ENCODE measurements around the gene STRADB.
"Not testable (repeated sequence)": the region's sequence is repeated elsewhere in the genome, so short reads cannot be mapped to it uniquely, and the experiment has no call there.

STRADB gene

DNA sequence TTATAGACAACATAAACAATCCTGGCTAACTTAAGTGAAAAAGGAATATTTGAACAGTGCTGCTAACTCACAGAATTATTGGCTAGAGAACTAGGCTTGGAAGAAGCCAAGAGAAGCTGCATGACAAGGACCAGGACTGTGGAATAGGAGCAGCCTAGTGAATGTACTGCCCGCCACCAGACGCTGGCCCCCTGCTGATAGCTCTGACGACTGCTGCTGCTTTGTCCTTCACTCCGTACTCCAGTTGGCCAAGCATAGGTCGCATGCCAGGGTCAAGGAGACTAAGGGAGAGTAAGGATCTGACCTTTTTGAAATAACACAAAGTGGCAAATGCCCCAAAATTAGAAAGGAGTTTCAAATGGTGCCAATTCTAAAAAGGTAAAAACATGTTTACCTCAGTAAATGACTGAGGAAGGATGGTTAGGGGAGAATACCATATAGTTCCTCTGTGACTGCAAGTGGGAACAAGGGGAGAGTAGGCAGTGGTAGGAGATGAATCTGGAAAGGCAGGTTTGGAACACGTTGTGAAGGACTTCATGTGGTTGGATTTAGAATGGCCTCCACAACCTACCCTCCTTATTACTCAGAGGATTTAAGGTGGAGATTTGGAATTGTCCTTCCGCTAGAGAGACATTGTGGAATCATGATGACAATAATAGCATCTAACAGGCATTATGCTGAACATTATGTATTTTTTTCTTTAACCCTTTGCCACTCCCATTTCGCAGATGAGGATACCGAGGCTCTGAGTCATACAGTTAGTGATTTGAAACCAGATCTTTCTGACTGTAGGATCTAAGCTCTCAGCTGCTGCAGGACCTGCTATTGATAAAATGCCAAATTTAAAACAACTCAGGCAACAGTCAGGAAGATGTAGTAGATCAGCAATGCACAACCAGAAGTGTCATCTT, 19.5 kb downstream of the STRADB start:
- Mint-ChIP-seq H3K27ac (no peak overlapping the region), H3K4me1 (ENCODE audit: low read depth) (peaks cover 2% of the 10 kb centered on the region), H3K4me3 (no peak overlapping the region), H3K9me3 (ENCODE audit: low read depth) (no peaks in the 10 kb centered on the region), H3K36me3 (peaks cover 29% of the 10 kb centered on the region), H3K27me3 (no peaks in the 10 kb centered on the region)

- H3K36me3 Mint-ChIP-seq, result peaks cover 29% of the 10 kb centered on the region
Measured at GRCh38 chr2:201471732-201472393, 20.3 kb downstream of the STRADB start.

DNA sequence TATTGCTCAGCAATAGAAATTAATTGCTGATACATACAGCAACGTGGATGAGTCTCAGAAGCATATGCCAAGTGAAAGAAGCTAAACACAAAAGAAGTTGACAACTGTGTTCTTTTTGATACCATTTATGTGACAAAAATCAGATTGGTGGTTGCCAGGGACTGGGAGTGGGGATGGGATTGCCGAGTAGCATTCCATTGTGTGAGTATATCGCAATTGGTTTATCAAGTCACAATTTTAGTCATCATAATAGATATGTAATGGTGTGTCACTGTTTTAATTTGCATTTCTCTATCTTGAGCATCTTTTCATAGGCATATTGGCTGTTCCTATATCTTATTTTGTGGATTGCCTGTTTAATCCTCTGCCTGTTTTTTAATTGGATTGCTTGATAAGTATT, 20.9 kb downstream of the STRADB start:
- Mint-ChIP-seq H3K4me3 (no peak overlapping the region), H3K4me1 (ENCODE audit: low read depth) (peaks cover 2% of the 10 kb centered on the region), H3K9me3 (ENCODE audit: low read depth) (no peaks in the 10 kb centered on the region), H3K27me3 (no peaks in the 10 kb centered on the region), H3K36me3 (peaks cover 25% of the 10 kb centered on the region), H3K27ac (no peak overlapping the region)

More at GRCh38 chr2:201471732-201472393, 20.3 kb downstream of the STRADB start:
- Mint-ChIP-seq H3K9me3 (ENCODE audit: low read depth) (no peaks in the 10 kb centered on the region), H3K27ac (no peak overlapping the region), H3K4me3 (no peak overlapping the region), H3K27me3 (no peaks in the 10 kb centered on the region), H3K4me1 (ENCODE audit: low read depth) (peaks cover 2% of the 10 kb centered on the region)

GRCh38 chr2:201482543-201482942, 31.0 kb downstream of the STRADB start:
- no peaks in the 10 kb centered on the region for H3K27me3 Mint-ChIP-seq
- no peaks in the 10 kb centered on the region for H3K9me3 Mint-ChIP-seq (ENCODE audit: low read depth)
- peaks cover 14% of the 10 kb centered on the region for H3K36me3 Mint-ChIP-seq
- no peak overlapping the region for H3K4me3 Mint-ChIP-seq
- H3K27ac Mint-ChIP-seq, result no peak overlapping the region
- no peaks in the 10 kb centered on the region for H3K4me1 Mint-ChIP-seq (ENCODE audit: low read depth)

DNA sequence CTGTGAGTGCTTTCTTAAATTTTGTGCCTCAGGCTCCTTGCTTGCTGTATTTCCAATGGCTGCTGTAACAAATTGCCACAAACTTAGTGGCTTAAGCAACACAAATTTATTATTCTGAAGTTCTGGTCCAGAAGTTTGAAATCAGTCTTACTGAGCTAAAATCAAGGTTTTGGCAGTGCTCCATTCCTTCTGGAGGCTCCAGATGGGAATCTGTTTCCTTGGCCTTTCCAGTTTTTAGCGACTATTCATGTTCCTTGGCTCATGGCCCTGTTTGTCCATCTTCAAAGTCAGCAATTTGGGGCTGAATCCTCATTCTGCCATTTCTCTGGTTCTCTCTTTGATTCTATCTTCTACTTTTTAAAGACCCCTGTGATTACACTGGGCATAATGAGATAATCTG, 31.8 kb downstream of the STRADB start:
- H3K4me3 Mint-ChIP-seq, result no peak overlapping the region
- H3K27ac Mint-ChIP-seq, result no peak overlapping the region
- no peaks in the 10 kb centered on the region for H3K9me3 Mint-ChIP-seq (ENCODE audit: low read depth)
- H3K36me3 Mint-ChIP-seq, result peaks cover 14% of the 10 kb centered on the region
- no peaks in the 10 kb centered on the region for H3K27me3 Mint-ChIP-seq
- no peaks in the 10 kb centered on the region for H3K4me1 Mint-ChIP-seq (ENCODE audit: low read depth)

GRCh38 chr2:201483758-201484157, 32.2 kb downstream of the STRADB start:
- peaks cover 14% of the 10 kb centered on the region for H3K36me3 Mint-ChIP-seq
- H3K27ac Mint-ChIP-seq; H3K9me3 Mint-ChIP-seq (ENCODE audit: low read depth); H3K4me3 Mint-ChIP-seq; H3K4me1 Mint-ChIP-seq (ENCODE audit: low read depth); H3K27me3 Mint-ChIP-seq: not testable (repeated sequence)

- no peaks in the 10 kb centered on the region for H3K9me3 Mint-ChIP-seq (ENCODE audit: low read depth)
- no peaks in the 10 kb centered on the region for H3K4me1 Mint-ChIP-seq (ENCODE audit: low read depth)
- peaks cover 14% of the 10 kb centered on the region for H3K36me3 Mint-ChIP-seq
- no peak overlapping the region for H3K4me3 Mint-ChIP-seq
- H3K27me3 Mint-ChIP-seq, result no peaks in the 10 kb centered on the region
- no peak overlapping the region for H3K27ac Mint-ChIP-seq
Measured at GRCh38 chr2:201484805-201485204, 33.3 kb downstream of the STRADB start.

GRCh38 chr2:201490291-201490690, 38.8 kb downstream of the STRADB start:
- no peak overlapping the region for H3K27ac Mint-ChIP-seq
- H3K4me1 Mint-ChIP-seq (ENCODE audit: low read depth), result no peaks in the 10 kb centered on the region
- H3K4me3 Mint-ChIP-seq, result no peak overlapping the region
- no peaks in the 10 kb centered on the region for H3K27me3 Mint-ChIP-seq
- H3K36me3 Mint-ChIP-seq, result no peaks in the 10 kb centered on the region
- H3K9me3 Mint-ChIP-seq (ENCODE audit: low read depth), result no peaks in the 10 kb centered on the region

GRCh38 chr2:201496785-201497184, 45.2 kb downstream of the STRADB start:
- no peaks in the 10 kb centered on the region for H3K4me1 Mint-ChIP-seq (ENCODE audit: low read depth)
- no peaks in the 10 kb centered on the region for H3K27me3 Mint-ChIP-seq
- no peak overlapping the region for H3K27ac Mint-ChIP-seq
- peaks cover 12% of the 10 kb centered on the region for H3K36me3 Mint-ChIP-seq
- no peak overlapping the region for H3K4me3 Mint-ChIP-seq
- peaks cover 10% of the 10 kb centered on the region for H3K9me3 Mint-ChIP-seq (ENCODE audit: low read depth)

- Mint-ChIP-seq H3K36me3 (peaks cover 22% of the 10 kb centered on the region), H3K4me3 (no peak overlapping the region), H3K9me3 (ENCODE audit: low read depth) (peaks cover 26% of the 10 kb centered on the region), H3K27me3 (no peaks in the 10 kb centered on the region), H3K4me1 (ENCODE audit: low read depth) (no peaks in the 10 kb centered on the region), H3K27ac (no peak overlapping the region)
Measured at GRCh38 chr2:201500534-201500933, 49.0 kb downstream of the STRADB start.

GRCh38 chr2:201502713-201503112, 51.2 kb downstream of the STRADB start:
- Mint-ChIP-seq H3K9me3 (ENCODE audit: low read depth) (peaks cover 26% of the 10 kb centered on the region), H3K27ac (no peak overlapping the region), H3K4me1 (ENCODE audit: low read depth) (peaks cover 2% of the 10 kb centered on the region), H3K27me3 (no peaks in the 10 kb centered on the region), H3K4me3 (no peak overlapping the region), H3K36me3 (peaks cover 21% of the 10 kb centered on the region)

GRCh38 chr2:201507725-201508124, 56.2 kb downstream of the STRADB start:
- peaks cover 5% of the 10 kb centered on the region for H3K36me3 Mint-ChIP-seq
- H3K4me1 Mint-ChIP-seq (ENCODE audit: low read depth), result peaks cover 5% of the 10 kb centered on the region
- H3K4me3 Mint-ChIP-seq, result no peak overlapping the region
- no peaks in the 10 kb centered on the region for H3K27me3 Mint-ChIP-seq
- peaks cover 11% of the 10 kb centered on the region for H3K9me3 Mint-ChIP-seq (ENCODE audit: low read depth)
- no peak overlapping the region for H3K27ac Mint-ChIP-seq

DNA sequence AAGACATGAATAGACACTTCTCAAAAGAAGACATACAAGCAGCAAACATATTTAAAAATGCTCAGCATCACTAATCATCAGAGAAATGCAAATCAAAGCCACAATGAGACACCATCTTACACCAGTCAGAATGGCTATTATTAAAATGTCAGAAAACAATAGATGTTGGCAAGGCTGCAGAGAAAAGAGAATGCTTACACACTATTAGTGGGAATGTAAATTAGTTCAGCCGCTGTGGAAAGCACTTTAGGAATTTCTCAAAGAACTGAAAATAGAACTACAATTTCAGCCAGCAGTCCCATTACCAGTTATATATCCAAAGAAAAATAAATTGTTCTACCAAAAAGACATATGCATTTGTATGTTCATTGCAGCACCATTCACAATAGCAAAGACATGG, 61.7 kb downstream of the STRADB start:
- Mint-ChIP-seq H3K27me3 (no peaks in the 10 kb centered on the region), H3K4me3 (no peak overlapping the region), H3K4me1 (ENCODE audit: low read depth) (no peaks in the 10 kb centered on the region), H3K36me3 (no peaks in the 10 kb centered on the region), H3K9me3 (ENCODE audit: low read depth) (no peaks in the 10 kb centered on the region), H3K27ac (no peak overlapping the region)

DNA sequence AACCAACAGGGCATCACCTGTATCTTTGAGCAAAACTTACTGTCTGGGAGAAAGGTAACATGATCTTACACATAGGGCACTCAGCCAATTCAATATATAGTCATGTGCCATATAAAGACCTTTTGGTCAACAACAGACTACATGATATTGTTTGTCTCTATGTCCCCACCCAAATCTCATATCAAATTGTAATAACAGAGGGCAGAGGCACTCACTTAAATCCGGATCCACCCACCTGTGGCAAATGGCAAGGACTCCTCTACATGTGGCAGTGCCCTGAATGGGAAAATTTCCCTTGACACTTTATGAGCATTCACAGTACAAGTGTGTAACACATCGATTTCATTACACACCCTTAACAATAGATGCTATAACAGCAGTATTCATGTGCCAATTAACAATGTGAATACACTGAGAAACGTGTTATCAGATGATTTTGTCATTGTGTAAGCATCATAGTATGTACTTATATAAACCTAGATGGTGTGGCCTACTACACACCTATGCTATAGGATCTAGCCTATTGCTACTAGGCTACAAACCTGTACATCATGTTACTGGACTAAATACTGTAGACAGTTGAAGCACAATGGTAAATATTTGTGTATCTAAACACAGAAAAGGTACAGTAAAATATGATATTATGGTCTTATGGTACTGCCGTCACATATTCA, 64.2 kb downstream of the STRADB start:
- Mint-ChIP-seq H3K27me3 (no peaks in the 10 kb centered on the region), H3K9me3 (ENCODE audit: low read depth) (peaks cover 15% of the 10 kb centered on the region), H3K4me3 (no peak overlapping the region), H3K36me3 (peaks cover 12% of the 10 kb centered on the region), H3K4me1 (ENCODE audit: low read depth) (no peaks in the 10 kb centered on the region), H3K27ac (no peak overlapping the region)

- Mint-ChIP-seq H3K27ac (no peak overlapping the region), H3K4me1 (ENCODE audit: low read depth) (peaks cover 2% of the 10 kb centered on the region), H3K4me3 (no peak overlapping the region), H3K27me3 (no peaks in the 10 kb centered on the region), H3K9me3 (ENCODE audit: low read depth) (peaks cover 23% of the 10 kb centered on the region), H3K36me3 (peaks cover 18% of the 10 kb centered on the region)
Measured at GRCh38 chr2:201517094-201517493, 65.6 kb downstream of the STRADB start.
